Cardiac muscle cell (in vitro differentiated cells and primary cell): ENCODE results near the gene NRM. TPM values are rescaled to one million over a fixed set of nuclear protein-coding genes. Genes with fewer than 3 reads are reported as not detected.
"Not testable (repeated sequence)": the region's sequence is repeated elsewhere in the genome, so short reads cannot be mapped to it uniquely, and the experiment has no call there.

Source experiments
- DNase-seq, 2 donors: peaks; one replicate each; pipeline versions ENCODE4 v3.0.0 to v3.0.0-alpha.2; 2010 to 2017; ENCODE audit warnings: low read depth in 1 of 2, low spot score in 1 of 2
- H3K27ac ChIP-seq: fragments of 200-600 bp; sonication (generic); 2 replicates; pipeline ENCODE4 v1.5.1; 2016
- H3K27me3 ChIP-seq: fragments of 200-600 bp; sonication (generic); 2 replicates; pipeline ENCODE4 v1.6.0; 2016; ENCODE audit warnings: control low read depth
- H3K36me3 ChIP-seq: fragments of 200-600 bp; sonication (generic); 2 replicates; pipeline ENCODE4 v1.5.1; 2016; ENCODE audit warnings: control low read depth
- H3K4me1 ChIP-seq: fragments of 200-600 bp; sonication (generic); 2 replicates; pipeline ENCODE4 v1.8.1; 2017; ENCODE audit warnings: low read depth, mild to moderate bottlenecking, mixed run types
- H3K4me3 ChIP-seq: fragments of 200-600 bp; sonication (generic); 2 replicates; pipeline ENCODE4 v1.5.1; 2016; ENCODE audit warnings: mild to moderate bottlenecking
- H3K9me3 ChIP-seq: fragments of 200-600 bp; sonication (generic); 2 replicates; pipeline ENCODE4 v1.5.1; 2017; ENCODE audit warnings: low read depth, mild to moderate bottlenecking, control low read depth
- CTCF ChIP-seq: IDR thresholded peaks from 2 replicates; pipeline ENCODE4 v1.5.1; 2012; ENCODE audit warnings: low read depth, mild to moderate bottlenecking, low read length
- polyA plus RNA-seq: library from polyadenylated mRNA; unstranded; fragments of >200 nt; fragmentation: Nextera tagmentation; extraction: Ambion mirVana; gene quantifications from 2 replicates; pipeline ENCODE4 v1.2.1, GENCODE V29; 2016
- total RNA-seq: library from RNA; depleted of rRNA; stranded (reverse); fragments of >200 nt; gene quantifications from 2 replicates; pipeline ENCODE4 v1.2.3, GENCODE V29; 2016

The NRM gene
- total and polyA plus RNA-seq, 2 experiments from 2014 or later = 17.2 to 29.1 TPM

DNA sequence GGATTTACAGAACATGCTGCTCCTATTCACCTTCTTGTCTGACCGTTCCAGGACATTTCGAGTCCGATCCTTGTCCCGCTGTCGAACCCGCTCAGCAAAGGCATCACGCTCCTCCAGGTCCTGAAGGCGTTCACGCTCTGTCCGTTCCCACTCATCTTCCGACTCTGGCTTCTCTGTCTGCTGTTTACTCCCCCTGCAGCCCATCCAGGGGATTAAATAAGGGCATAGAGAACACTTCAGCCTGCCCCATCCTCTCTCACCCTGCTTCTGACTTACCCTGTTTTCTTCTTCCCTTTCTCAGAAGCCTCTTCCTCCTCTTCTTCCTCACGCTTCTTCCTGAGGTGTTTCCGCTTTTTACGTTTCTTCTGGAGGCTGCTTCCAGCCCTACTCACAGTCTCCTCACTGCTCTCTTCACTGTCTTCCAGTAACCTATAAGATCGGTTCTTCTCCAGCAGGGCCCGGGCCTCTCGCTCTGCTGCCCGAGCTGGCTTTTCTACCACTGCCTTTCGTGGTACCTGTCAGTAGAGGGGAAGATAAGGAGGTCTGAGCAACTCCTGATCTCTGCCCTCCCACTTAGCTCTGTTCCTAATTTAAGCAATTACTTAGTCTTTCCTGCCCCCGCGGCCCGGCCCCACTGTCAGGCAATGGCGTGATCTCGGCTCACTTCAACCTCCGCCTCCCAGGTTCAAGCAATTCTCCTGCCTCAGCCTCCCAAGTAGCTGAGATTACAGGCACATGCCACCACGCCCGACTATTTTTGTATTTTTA is 19.8 kb downstream of the NRM start:
- H3K36me3 ChIP-seq = peaks cover 20% of the 10 kb centered on the region
- H3K27ac ChIP-seq = peak overlapping the region; percentile 57
- DNase-seq = no peak
- H3K4me3 ChIP-seq = no peak overlapping the region
- no peaks in the 10 kb centered on the region for H3K27me3 ChIP-seq
- TF ChIP-seq CTCF = peak; percentile 15
- no peaks in the 10 kb centered on the region for H3K9me3 ChIP-seq
- peaks cover 11% of the 10 kb centered on the region for H3K4me1 ChIP-seq

GRCh38 chr6:30666300-30666699 is 24.5 kb downstream of the NRM start:
- not testable (repeated sequence) for H3K27ac ChIP-seq, H3K4me1 ChIP-seq, DNase-seq, H3K9me3 ChIP-seq, H3K27me3 ChIP-seq, H3K4me3 ChIP-seq
- H3K36me3 ChIP-seq = peaks cover 51% of the 10 kb centered on the region

DNA sequence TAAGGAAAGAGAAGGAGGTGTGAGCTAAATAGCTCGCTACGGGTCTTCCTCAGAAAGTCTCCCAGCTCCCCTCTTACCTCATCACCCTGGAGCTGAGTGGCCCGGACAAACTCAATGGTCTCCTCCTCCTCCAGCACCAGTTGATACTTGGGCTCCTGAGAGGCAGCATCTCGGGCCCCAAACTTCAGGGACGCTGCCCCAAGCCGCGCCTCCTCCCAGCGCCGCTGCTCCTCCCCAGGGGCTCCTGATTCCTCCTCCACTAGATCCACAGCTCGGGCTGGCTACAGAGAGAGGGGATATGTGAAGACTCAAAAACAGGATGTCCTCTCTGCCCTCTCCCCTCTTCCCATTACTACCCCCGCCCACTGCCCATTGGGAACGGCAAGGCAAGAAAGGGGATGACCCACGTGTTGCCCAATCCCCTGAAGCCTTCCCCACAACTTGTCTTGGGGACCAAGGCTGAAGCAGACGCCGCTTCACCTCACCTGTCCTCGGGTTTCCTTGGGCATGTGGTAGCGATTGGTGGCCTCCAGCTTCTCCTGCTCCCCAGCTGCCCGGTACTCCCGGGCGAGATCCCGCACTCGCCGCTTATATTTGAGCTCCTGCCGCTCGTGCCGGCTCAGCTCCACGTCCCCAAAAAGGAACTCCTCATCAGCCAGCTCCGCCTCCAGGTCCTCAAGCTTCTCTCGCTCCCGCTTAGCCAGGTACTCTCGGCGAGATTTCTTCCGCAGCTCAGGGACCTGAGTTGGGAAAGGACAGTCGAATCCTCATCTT is 25.6 kb downstream of the NRM start:
- H3K4me3 ChIP-seq = no peak overlapping the region
- no peak overlapping the region for H3K27ac ChIP-seq
- DNase-seq = no peak
- no peaks in the 10 kb centered on the region for H3K9me3 ChIP-seq
- H3K36me3 ChIP-seq = peaks cover 51% of the 10 kb centered on the region
- TF ChIP-seq CTCF = no peak
- no peaks in the 10 kb centered on the region for H3K4me1 ChIP-seq
- no peaks in the 10 kb centered on the region for H3K27me3 ChIP-seq

DNA sequence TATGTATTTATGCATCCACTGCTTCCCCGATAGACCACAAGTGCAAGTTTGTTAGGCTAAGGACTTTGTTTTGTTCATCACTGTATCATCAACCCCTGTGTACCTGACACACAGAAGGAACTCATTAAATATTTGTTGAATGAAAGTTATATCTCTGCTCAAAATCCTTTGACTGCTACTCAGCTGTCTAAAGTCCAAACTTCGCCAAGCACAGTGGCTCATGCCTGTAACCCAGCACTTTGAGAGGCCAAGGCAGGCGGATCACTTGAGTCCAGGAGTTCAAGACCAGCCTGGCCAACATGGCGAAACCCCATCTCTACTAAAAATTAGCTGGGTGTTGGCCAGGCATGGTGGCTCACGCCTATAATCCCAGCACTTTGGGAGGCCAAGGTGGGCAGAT is 32.9 kb downstream of the NRM start:
- not testable (repeated sequence) for H3K4me3 ChIP-seq, DNase-seq, H3K27ac ChIP-seq, H3K27me3 ChIP-seq, H3K9me3 ChIP-seq, H3K4me1 ChIP-seq
- peaks cover 70% of the 10 kb centered on the region for H3K36me3 ChIP-seq

DNA sequence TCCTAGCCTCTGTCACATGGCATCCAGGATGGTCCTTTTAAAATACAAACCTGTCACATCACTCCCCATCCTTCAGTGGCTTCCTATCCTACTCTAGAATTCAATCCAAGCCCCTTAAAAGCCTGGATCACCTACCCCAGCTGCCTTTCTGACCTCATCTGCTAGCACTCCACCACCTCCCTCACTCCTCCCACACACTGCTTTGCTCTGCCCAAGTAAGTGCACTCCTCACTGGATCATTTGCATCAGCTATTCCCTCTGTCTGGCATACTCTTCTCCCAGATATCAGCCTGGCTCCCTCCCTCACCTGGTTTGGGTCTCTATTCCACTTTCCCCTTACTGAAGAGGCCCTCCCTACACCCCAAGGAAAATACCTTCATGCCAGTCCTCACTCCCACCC is 33.3 kb downstream of the NRM start:
- TF ChIP-seq CTCF = no peak
- H3K27me3 ChIP-seq = no peaks in the 10 kb centered on the region
- no peaks in the 10 kb centered on the region for H3K4me1 ChIP-seq
- no peaks in the 10 kb centered on the region for H3K9me3 ChIP-seq
- H3K36me3 ChIP-seq = peaks cover 71% of the 10 kb centered on the region
- no peak overlapping the region for H3K4me3 ChIP-seq
- H3K27ac ChIP-seq = no peak overlapping the region
- no peak for DNase-seq

- no peaks in the 10 kb centered on the region for H3K4me1 ChIP-seq
- no peak for TF ChIP-seq CTCF
- DNase-seq = no peak
- H3K4me3 ChIP-seq = no peak overlapping the region
- no peaks in the 10 kb centered on the region for H3K27me3 ChIP-seq
- no peaks in the 10 kb centered on the region for H3K9me3 ChIP-seq
- no peak overlapping the region for H3K27ac ChIP-seq
- peaks cover 73% of the 10 kb centered on the region for H3K36me3 ChIP-seq
Measured at GRCh38 chr6:30656513-30656912, 34.3 kb downstream of the NRM start.
